Endothelial cell of umbilical vein (primary cell): ENCODE results near the gene TPO. TPM values are rescaled to one million over a fixed set of nuclear protein-coding genes. Genes with fewer than 3 reads are reported as not detected.

Source experiments
- BruUV-seq: library from RNA; stranded (reverse); fragments of 400-500 nt; replicated peaks from 2 replicates; lab custom pipeline; 2021; lab: Mats Ljungman, UMichigan
- CTCF ChIA-PET: fragments of 300-600, 350-600 bp; sonication (Branson Sonifier 250); formaldehyde crosslinking; loops from one replicate; lab custom pipeline; 2021; ENCODE audit warnings: antibody characterized with exemption, inconsistent platforms; lab: Charles Lee
- POLR2A ChIA-PET: fragments of 300-600, 350-600 bp; sonication (Branson Sonifier 250); formaldehyde crosslinking; loops from one replicate; lab custom pipeline; 2021; ENCODE audit warnings: antibody characterized with exemption, inconsistent platforms; lab: Charles Lee
- DNase-seq: peaks from one replicate; pipeline ENCODE4 v3.0.0-alpha.2; 2011; ENCODE audit warnings: low read depth, low spot score
- FAIRE-seq: peaks from 2 replicates; lab custom pipeline; 2011; peaks lifted over from hg19 to GRCh38; lab: Jason Lieb, UNC
- H2AFZ ChIP-seq: 2 replicates; pipeline ENCODE4 v1.6.0; 2012; ENCODE audit warnings: low read depth, low read length, control low read depth, inconsistent platforms
- H3K27ac ChIP-seq: 2 replicates; pipeline ENCODE4 v1.5.1; 2011; ENCODE audit warnings: low read depth, mild to moderate bottlenecking, control low read depth, low read length, moderate library complexity; ENCODE audit not compliant: insufficient read depth
- H3K27me3 ChIP-seq, 2 experiments: 2 replicates each; pipeline versions ENCODE4 v1.6.0 to v1.6.1; 2011; ENCODE audit warnings: low read length in 2 of 2, mixed read lengths in 1 of 2; ENCODE audit not compliant: control insufficient read depth in 2 of 2, insufficient read depth in 2 of 2
- H3K36me3 ChIP-seq, 2 experiments: 2 replicates in 1 of 2; 3 replicates in 1 of 2; pipeline ENCODE4 v1.5.1; 2011; ENCODE audit warnings: low read length in 2 of 2, mild to moderate bottlenecking in 1 of 2, moderate library complexity in 1 of 2; ENCODE audit not compliant: control insufficient read depth in 2 of 2, insufficient read depth in 2 of 2; ENCODE audit errors: extremely low read depth in 1 of 2
- H3K4me1 ChIP-seq: 3 replicates; pipeline ENCODE4 v1.5.1; 2011; ENCODE audit warnings: mild to moderate bottlenecking, low read length; ENCODE audit not compliant: control insufficient read depth, insufficient read depth; ENCODE audit errors: extremely low read depth
- H3K4me2 ChIP-seq: 2 replicates; pipeline ENCODE4 v1.6.1; 2011; ENCODE audit warnings: low read length, control low read depth, mixed read lengths; ENCODE audit not compliant: insufficient read depth
- H3K4me3 ChIP-seq, 3 experiments: fragments of 200-600 bp in 1 of 3; sonication (generic), shearing (Covaris generic) in 1 of 3; replicated peaks in 1 of 3; 2 replicates each; pipeline ENCODE4 v1.5.1; 2011 to 2016; ENCODE audit warnings: control low read depth in 3 of 3, low read length in 3 of 3, mild to moderate bottlenecking in 2 of 3, inconsistent platforms in 1 of 3, low read depth in 1 of 3, moderate library complexity in 1 of 3; ENCODE audit not compliant: insufficient read depth in 1 of 3
- H3K79me2 ChIP-seq: 2 replicates; pipeline ENCODE4 v1.6.0; 2012; ENCODE audit warnings: low read length, inconsistent platforms; ENCODE audit not compliant: control insufficient read depth, insufficient read depth
- H3K9ac ChIP-seq: replicated peaks from 2 replicates; pipeline ENCODE3; 2011; ENCODE audit warnings: low read length, control low read depth; ENCODE audit not compliant: insufficient read depth; ENCODE audit errors: extremely low read depth
- H3K9me1 ChIP-seq: replicated peaks from 3 replicates; pipeline ENCODE4 v1.6.0; 2011; ENCODE audit warnings: mild to moderate bottlenecking, low read length; ENCODE audit not compliant: control insufficient read depth, insufficient read depth; ENCODE audit errors: extremely low read depth
- H3K9me3 ChIP-seq: replicated peaks from 2 replicates; pipeline ENCODE4 v1.5.1; 2012; ENCODE audit warnings: low read length, inconsistent platforms; ENCODE audit not compliant: control insufficient read depth, insufficient read depth
- H4K20me1 ChIP-seq: replicated peaks from 2 replicates; pipeline ENCODE3; 2011; ENCODE audit warnings: mild to moderate bottlenecking, low read length; ENCODE audit not compliant: control insufficient read depth, insufficient read depth; ENCODE audit errors: extremely low read depth
- EZH2 ChIP-seq: IDR thresholded peaks from 2 replicates; pipeline ENCODE4 v1.6.1; 2012; ENCODE audit warnings: borderline replicate concordance, low read depth, mild to moderate bottlenecking, moderate library complexity, low read length, inconsistent platforms; ENCODE audit not compliant: severe bottlenecking
- FOS ChIP-seq: IDR thresholded peaks from 2 replicates; pipeline ENCODE4 v1.6.1; 2011; ENCODE audit warnings: mild to moderate bottlenecking, low read length, moderate library complexity, borderline replicate concordance; ENCODE audit not compliant: insufficient read depth
- GATA2 ChIP-seq: IDR thresholded peaks from 2 replicates; pipeline ENCODE4 v1.7.0; 2011; ENCODE audit warnings: low read depth, mild to moderate bottlenecking, moderate library complexity, mixed read lengths, low read length; ENCODE audit not compliant: insufficient read length, insufficient read depth
- JUN ChIP-seq: IDR thresholded peaks from 2 replicates; pipeline ENCODE4 v1.6.1; 2011; ENCODE audit warnings: borderline replicate concordance, low read depth; ENCODE audit not compliant: insufficient read length, insufficient read depth
- MYC ChIP-seq: IDR thresholded peaks from one replicate; pipeline ENCODE4 v1.6.1; 2011; ENCODE audit warnings: mild to moderate bottlenecking, low read depth, low read length
- POLR2A ChIP-seq: IDR thresholded peaks from 2 replicates; pipeline ENCODE4 v1.6.1; 2012; ENCODE audit warnings: low read depth, mild to moderate bottlenecking, control low read depth, low read length
- POLR2AphosphoS5 ChIP-seq: IDR thresholded peaks from 2 replicates; pipeline ENCODE4 v1.6.1; 2012; ENCODE audit warnings: low read depth, mild to moderate bottlenecking, control low read depth, low read length, moderate library complexity; ENCODE audit not compliant: insufficient read depth
- dilution Hi-C: fragments of 300-500 bp; cut with MboI; formaldehyde crosslinking; loops from one replicate; pipeline ENCODE4 v1.15.0; 2019; ENCODE audit warnings: low sequenced_read_pairs; ENCODE audit not compliant: extremely low pct_ligation_motif_present
- intact Hi-C: fragments of 100-400 bp; cut with micrococcal nuclease; formaldehyde crosslinking; loops from one replicate; pipeline ENCODE4 v1.10.0; 2022
- polyA plus RNA-seq, 4 experiments: library from polyadenylated mRNA; depleted of rRNA in 3 of 4; stranded (reverse) in 3 of 4; unstranded in 1 of 4; fragments of >200 nt; gene quantifications; 2 replicates each; pipeline versions ENCODE4 v1.2.1 to v1.2.3, GENCODE V29; 2011 to 2012; ENCODE audit warnings: missing spikeins in 1 of 4
- total RNA-seq: library from RNA; stranded (reverse); gene quantifications from 2 replicates; pipeline ENCODE4 v1.2.3, GENCODE V29; 2021
- TF ChIP-seq, protein P1 (sequence below), 2 donors: IDR thresholded peaks; 1 replicate in 1 of 2; 2 replicates in 1 of 2; pipeline ENCODE4 v1.5.1; 2011; ENCODE audit warnings: low read length in 2 of 2, mild to moderate bottlenecking in 2 of 2, moderate library complexity in 2 of 2, control low read depth in 1 of 2, inconsistent platforms in 1 of 2, low read depth in 1 of 2; ENCODE audit not compliant: insufficient read depth in 1 of 2; ENCODE audit errors: extremely low read depth in 1 of 2
- TF ChIP-seq, protein P2 (sequence below): IDR thresholded peaks from 2 replicates; pipeline ENCODE4 v1.6.1; 2011; ENCODE audit not compliant: insufficient read depth, insufficient read length

TPO gene
- total and polyA plus RNA-seq, 2 donors (not counting 3 experiments of a cell fraction or from before 2014, with no cell fraction given) = not detected

DNA sequence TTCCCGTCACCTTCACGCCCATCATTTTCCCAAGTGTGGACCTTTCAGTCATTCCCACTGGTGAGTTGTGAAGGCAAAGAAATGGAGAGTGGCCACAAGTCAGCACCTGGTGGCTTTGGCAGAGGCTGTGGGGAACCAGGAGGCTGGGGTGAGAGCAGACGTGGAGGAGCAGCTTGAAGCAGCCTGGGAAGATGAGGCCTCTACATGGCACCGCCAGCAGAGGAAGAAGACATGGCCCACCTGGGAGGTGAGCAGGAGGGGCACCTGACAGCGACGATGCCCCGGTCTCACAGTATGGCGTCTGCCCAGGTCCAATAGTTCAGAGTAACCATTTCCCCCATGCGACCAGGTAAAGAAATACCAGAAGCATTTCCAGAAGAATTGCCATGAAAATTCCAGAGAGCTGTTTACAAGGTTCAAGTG is 69.0 kb downstream of the TPO start:
- POLR2A ChIA-PET = no interaction called here
- no peak for TF ChIP-seq FOS
- TF ChIP-seq MYC = no peak
- TF ChIP-seq POLR2AphosphoS5 = no peak
- no peak for TF ChIP-seq GATA2
- TF ChIP-seq EZH2 = no peak
- no peak for TF ChIP-seq POLR2A
- TF ChIP-seq JUN = no peak
- TF ChIP-seq, protein P1, sequence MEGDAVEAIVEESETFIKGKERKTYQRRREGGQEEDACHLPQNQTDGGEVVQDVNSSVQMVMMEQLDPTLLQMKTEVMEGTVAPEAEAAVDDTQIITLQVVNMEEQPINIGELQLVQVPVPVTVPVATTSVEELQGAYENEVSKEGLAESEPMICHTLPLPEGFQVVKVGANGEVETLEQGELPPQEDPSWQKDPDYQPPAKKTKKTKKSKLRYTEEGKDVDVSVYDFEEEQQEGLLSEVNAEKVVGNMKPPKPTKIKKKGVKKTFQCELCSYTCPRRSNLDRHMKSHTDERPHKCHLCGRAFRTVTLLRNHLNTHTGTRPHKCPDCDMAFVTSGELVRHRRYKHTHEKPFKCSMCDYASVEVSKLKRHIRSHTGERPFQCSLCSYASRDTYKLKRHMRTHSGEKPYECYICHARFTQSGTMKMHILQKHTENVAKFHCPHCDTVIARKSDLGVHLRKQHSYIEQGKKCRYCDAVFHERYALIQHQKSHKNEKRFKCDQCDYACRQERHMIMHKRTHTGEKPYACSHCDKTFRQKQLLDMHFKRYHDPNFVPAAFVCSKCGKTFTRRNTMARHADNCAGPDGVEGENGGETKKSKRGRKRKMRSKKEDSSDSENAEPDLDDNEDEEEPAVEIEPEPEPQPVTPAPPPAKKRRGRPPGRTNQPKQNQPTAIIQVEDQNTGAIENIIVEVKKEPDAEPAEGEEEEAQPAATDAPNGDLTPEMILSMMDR (IDR thresholded peaks at IDR 0.05; ENCODE audit: extremely low read depth in 1 of 2, insufficient read depth in 1 of 2, low read depth in 1 of 2, low read length in 2 of 2) = no peak
- TF ChIP-seq, protein P2, sequence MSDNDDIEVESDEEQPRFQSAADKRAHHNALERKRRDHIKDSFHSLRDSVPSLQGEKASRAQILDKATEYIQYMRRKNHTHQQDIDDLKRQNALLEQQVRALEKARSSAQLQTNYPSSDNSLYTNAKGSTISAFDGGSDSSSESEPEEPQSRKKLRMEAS = no peak

More for the DNA sequence above, 69.0 kb downstream of the TPO start:
- dilution Hi-C loops = no loop called here
- FAIRE-seq (no peak), DNase-seq (no peak)
- no peaks in the 10 kb centered on the region for H3K9me1 ChIP-seq
- H3K36me3 ChIP-seq = no peaks in the 10 kb centered on the region
- H3K27ac ChIP-seq = no peak overlapping the region
- H3K79me2 ChIP-seq = no peaks in the 10 kb centered on the region
- no peak overlapping the region for H2AFZ ChIP-seq
- no peaks in the 10 kb centered on the region for H4K20me1 ChIP-seq
- CTCF ChIA-PET = no interaction called here
- H3K4me1 ChIP-seq = no peaks in the 10 kb centered on the region
- intact Hi-C loops = no loop called here
- no TSS peak for BruUV-seq
- H3K9me3 ChIP-seq = no peaks in the 10 kb centered on the region
- no peaks in the 10 kb centered on the region for H3K27me3 ChIP-seq
- H3K4me3 ChIP-seq = no peak overlapping the region
- H3K9ac ChIP-seq = no peak overlapping the region
- no peak overlapping the region for H3K4me2 ChIP-seq
